HG03196 (cell line): ENCODE data around the gene LYST.
"Not testable (repeated sequence)": the region's sequence is repeated elsewhere in the genome, so short reads cannot be mapped to it uniquely, and the experiment has no call there.

ENCODE experiments used
- ATAC-seq: cut with Tn5 transposase; IDR thresholded peaks from one replicate; pipeline ENCODE4 v1.9.1; 2021; ENCODE audit not compliant: unreplicated experiment

LYST gene

DNA sequence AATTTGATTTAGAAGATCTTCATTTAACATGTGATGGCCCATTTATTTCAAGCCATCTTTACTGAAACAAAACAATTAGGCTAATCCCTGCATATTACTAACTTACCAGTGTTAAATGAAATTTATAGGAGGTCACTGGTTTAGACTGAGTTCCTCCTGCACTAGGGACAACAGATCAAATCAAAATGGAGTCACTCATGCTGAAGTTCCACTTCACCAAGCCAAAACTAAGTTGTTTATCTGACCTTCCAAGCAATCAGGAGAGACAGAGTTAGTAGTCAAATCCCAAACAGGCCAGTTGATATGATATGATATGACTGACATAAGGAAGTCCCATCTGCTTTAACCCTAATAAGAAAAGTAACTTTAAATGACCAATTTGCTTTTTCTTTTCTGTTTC lies 4.8 kb downstream of the LYST start:
- no peak for ATAC-seq

DNA sequence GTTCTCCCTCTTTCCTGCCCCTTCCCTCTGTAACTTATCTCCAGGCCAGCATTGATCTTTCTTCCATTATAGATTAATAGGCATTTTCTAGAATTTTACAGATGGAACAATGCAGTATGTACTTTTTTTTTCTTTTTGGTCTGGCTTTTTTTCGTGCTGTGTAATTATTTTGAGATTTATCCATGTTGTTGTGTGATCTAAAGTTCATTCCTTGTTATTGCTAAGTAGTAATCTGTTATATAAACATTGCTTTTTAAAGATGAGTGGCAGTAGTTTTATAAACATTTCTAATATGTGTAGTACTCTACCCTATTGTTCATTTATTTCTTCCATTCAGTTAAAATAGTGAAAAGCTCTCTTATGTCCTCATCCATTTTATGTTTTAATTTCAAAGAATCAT lies 5.9 kb downstream of the LYST start:
- ATAC-seq: no peak

DNA sequence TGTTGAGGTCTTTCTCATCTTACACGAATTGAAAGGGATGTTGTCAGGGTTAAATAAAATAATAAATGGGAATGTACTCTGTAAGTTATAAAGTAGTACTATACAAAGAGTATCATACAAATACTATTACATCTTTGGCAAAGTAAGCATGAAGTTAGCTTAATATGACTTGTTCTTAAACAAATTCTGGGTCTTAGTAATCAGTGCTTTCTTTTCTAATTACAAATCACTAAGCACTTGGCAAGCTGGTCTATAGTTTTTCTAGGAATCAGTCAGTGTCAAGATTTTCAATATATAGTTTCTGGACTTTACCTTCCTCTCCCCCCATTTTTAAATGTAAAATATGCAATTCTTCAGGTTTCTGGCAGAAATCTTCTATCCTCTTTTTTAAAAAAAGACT lies 6.9 kb downstream of the LYST start:
- no peak for ATAC-seq

DNA sequence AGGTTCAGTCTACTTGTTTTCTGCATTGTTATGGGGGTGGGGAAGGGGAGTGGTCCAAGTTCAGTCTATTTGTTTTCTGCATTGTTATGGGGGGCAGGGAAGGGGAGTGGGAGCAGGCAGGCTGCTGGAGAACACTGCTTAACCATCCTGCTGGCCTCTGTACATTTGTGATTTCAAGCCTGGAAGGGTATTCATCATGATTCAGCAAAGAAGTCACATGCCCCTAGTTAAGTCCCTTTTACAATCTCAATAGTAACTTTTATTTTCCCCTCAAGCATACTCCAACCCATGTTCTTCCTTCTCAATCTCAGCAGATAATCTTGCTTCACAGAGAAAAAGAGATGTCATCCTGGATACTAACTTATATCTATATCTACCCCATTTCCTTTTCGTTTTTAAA lies 7.9 kb downstream of the LYST start:
- no peak for ATAC-seq

DNA sequence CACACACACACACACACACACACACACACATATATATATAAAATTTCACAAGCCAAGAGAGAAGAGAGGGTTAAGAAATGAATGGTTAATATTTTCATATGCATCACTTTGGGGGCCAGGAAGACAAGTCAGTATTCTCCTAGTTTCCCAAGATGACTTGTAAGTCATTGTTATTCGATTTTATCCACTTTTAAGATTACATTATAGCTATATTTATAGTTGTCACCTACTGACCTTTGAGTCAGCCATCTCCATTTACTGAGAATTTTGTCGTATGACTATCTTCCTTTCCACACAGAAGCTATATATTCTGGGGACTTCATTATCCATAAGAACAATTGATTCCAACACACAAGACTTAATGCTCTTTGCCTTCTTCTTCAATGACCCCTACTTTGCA lies 8.9 kb downstream of the LYST start:
- no peak for ATAC-seq

DNA sequence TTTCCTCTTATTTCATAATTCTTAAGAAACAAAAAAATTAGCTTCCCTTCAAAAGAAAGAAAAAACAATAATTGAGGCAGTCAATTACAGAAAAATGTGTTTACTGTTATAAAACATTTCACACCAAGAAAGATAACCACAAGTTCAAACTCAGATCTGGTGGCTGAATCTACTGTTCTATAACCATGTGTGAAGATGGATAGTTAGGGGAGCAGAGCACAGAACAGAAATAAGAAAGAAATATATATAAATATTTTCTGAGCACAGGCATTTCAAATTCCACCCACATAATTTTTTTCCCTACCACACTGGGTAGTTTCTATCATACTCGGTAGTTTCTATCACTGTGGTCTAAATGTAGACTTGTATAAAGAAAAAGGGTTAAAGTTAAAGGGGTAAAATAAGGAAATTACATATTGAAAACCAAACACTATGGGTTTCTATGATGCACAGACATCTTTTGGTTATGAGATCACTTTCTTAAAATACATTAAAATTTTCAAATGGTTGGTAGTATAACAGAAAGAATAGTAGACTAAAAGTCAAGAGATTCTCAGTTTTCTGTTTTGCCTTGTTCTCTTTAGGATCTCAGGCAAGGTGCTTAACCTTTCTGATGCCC lies 10.8 kb downstream of the LYST start:
- ATAC-seq: peak; percentile 43

DNA sequence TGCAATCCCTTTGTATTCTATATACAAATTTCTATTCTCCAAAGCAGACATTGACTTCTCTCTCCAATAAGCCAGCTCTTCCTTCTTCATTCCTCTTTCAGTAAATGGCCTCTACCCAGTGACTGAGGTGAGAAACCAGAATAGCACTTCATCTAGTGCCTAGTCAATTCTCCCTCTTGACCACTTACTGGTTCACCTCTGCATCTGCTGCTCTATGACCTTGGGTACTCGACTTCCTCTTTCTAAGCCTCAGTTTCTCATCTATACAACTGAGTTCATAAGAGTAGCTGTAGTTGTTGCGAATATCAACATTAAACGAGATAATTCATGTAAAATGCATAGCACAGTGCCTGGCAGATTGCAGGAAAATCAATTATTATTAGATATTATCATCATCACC lies 12.4 kb downstream of the LYST start:
- ATAC-seq: no peak

DNA sequence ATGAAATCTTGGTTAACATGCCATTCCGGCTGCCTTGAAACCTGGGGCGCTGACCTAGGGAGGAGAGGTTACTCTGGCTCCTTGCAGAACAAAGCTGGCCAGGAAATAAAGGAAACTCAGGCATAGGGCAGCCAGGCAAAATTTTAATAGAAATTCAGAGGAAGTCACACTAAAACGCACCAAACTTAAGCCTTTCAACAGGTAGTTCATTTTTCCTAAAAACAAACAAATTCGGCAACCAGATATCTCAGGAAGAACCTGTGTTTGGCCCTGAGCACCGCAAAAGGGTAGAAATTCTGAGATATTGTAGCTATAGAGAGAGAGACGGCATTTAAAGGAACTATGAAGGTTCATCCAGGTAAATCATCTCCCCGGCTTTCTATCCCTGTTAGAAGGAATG lies 13.1 kb downstream of the LYST start:
- ATAC-seq: no peak

DNA sequence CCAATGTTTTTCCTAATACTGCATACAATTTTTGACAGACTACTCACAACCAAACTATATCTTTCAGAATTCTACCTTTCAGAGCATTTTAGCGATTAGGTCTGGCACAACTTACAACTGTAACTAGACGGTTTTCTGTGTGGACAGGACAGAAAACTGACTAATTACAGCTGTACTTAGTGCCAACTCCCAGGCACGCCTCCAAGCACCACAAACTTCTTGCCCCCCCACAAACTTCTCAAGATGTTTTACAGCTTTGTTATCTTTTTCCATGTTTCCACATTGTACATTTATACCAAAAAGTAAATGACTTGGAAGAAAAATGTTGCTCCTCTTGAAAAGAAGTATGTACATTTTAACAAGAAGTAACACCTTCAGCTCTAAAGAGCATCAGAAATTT lies 13.8 kb downstream of the LYST start:
- ATAC-seq: no peak

DNA sequence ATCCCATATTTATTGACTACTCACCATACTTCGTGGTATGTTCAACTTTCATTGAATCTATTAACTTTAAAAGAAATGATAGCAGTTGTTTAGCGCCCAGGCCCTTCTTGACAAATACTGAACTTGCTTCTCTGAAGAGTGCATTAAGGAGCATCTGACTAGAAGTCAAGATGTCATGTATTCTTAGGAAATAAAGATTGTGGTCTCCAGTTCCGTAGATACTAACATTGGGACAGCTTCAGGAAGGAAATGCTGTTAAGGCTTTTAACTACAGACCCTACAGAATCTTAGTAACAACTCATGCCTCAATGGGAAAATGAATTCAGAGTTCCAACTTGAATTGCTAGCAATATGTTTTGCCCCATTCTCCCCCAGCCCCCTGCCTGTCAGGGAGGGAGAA lies 14.8 kb downstream of the LYST start:
- ATAC-seq: no peak

DNA sequence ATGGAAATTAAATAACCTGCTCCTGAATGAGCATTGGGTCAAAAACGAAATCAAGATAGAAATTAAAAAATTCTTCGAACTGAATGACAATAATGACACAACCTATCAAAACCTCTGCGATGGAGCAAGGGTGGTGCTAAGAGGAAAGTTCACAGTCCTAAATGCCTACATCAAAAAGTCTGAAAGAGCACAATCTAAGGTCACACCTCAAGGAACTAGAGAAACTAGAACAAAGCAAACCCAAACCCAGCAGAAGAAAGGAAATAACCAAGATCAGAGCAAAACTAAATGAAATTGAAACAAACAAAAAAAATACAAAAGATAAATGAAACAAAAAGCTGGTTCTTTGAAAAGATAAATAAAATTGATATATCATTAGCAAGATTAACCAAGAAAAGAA lies 18.5 kb downstream of the LYST start:
- not testable (repeated sequence) for ATAC-seq

DNA sequence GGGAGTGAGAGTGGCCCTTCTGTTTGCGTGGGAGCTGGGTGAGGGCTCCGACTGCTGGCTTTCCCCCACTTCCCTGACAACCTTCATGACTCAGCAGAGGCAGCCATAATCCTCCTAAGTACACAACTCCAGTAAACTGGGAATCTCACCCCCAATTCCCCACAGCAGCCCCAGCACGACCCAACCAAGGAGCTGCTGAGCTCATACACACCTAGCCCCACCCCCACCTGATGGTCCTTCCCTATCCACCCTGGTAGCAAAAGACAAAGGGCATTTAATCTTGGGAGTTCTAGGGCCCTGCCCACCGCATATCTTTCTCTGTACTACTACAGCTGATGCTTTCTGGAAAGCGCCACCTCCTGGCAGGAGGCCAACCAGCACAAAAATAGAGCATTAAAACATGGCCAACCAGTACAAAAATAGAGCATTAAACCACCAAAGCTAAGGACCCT lies 21.0 kb downstream of the LYST start:
- not testable (repeated sequence) for ATAC-seq

DNA sequence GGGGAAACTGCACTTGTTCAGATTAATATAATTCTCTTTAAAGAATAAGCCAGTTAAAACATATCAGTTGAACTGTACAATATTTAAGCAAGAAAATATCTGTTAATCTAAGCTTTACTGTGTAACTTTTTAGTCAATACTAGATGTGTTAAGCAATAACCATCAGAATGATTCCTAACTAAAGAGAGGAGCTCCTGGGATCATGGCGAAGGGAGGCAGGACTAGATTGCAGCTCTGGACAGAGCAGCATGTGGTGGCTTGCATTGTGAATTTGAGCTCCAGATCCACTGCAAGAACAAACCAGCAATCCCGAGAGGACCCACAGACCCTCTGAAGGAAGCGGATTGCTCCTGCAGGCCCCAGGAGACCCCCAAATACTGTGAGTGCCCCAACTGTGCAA lies 21.9 kb downstream of the LYST start:
- ATAC-seq: no peak

DNA sequence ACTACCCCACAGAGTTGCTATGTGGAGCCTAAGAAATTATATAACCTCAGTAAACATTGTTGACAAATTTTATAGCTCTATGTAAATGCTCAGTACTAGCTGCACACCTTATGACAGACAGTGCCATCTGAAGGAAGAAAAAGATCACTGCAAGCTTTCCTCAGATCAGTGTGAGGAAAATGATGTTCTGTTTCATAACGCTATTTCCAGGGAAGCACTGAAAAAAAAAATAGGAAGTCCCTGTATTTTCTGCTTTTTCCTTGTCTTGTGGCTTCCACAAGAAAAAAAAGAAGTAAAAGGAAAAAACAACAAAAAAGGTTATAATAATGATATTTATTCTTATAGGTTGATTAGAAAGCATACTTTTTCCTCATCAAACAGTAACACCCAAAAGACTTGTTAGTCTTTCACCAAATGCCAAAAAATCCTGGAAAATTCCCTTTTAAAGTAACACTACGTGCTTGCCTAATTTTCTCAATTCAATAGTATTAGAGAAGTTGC lies 23.2 kb downstream of the LYST start:
- ATAC-seq: peak; percentile 59

DNA sequence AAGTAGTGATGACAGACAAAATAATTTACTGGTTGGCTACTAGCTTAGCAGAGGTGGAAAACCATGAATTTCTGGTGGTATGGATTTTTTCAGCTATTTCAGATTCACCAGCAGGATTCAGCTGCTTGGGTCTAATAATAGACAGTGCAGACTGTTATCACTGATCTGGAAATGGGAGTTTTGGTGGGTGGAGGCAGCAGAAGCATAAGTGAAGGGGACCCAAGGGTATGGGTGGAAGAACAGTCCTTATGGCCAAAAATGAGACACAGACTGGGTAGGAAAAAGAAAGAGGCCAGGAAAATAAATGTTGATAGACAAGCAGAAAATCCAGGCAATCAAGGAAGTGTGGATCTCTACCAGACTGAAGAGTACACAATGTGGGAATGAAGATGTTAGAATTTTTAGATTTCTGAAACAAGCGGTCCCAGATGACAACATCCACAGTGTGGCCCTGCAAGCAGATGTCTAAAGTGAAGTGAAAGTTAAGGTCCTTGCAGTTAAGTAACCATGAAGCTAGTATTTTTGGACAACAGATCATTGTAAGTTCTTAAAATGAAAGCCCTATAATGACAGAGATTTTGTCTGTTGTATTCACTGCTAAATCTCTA lies 24.7 kb downstream of the LYST start:
- peak; percentile 58 for ATAC-seq

DNA sequence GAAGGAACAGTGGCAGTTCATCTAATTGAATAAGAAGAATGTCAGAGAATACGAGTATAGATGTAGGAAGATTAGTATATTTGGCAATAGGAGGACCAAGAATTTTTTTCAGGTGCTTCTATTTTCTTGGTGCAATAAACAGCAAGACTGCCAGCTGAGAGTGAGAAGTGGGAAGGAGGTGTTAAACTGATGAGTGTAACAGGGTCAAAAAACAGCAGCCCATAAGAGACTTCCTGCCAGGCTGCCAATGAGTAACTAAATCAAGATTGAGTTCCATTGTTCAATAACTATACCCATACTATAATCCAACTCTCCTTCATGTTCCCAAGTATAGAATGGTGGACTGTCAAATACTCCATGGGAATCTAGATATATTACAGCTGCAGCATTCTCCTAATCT lies 28.7 kb downstream of the LYST start:
- no peak for ATAC-seq

DNA sequence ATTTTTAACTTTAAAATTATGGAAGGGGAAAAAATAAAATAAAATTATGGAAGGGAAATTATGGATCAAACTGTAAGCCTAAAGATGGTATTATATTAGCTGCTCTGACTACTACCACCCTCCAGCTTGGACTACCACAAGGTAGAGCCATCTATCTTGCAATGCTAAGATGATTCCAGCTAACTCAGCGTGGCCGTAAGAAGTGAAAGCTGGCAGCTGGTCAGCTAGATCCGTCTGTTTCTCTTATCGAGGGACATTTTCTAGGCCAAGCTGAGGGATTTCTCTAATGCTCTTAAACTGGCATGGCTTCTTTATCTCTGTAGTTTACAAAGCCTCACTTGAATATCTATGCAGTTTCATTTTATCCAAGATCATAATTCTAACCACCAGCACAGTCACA lies 31.5 kb downstream of the LYST start:
- no peak for ATAC-seq

DNA sequence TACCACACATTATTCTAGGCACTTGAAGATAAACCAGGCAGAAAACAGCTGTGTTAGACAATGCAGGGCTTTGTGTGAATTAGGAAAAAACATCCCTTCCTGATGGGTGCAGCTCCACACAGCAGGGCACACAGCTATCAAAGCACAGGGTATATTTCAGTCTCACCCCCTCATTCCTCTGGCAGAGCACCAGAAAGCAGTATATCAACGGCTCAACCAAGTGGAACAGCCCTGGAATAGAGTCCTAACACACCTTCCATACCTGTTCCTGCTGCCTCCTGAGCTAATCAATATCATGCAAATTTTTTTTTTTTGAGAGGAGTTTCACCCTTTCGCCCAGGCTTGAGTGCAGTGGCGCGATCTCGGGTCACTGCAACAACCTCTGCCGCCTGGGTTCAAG lies 32.1 kb downstream of the LYST start:
- no peak for ATAC-seq

DNA sequence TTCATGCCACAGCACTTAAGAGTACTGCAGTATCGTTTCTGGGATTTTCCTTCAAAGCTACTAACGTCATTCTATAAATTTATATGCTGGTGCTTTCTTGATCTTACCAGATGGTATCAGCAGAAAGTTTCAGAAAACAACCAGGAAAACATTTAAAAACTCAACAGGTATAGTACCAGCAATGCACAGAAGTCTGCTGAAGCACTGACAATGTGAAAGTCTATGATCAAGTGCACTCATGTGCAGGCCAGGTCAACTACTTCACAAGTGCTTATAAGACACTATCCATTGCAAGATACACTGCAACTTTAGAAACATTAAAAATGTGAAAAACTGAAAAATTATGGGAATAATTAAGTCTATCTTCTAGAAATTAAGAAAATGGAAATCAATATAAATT lies 34.7 kb downstream of the LYST start:
- ATAC-seq: no peak

DNA sequence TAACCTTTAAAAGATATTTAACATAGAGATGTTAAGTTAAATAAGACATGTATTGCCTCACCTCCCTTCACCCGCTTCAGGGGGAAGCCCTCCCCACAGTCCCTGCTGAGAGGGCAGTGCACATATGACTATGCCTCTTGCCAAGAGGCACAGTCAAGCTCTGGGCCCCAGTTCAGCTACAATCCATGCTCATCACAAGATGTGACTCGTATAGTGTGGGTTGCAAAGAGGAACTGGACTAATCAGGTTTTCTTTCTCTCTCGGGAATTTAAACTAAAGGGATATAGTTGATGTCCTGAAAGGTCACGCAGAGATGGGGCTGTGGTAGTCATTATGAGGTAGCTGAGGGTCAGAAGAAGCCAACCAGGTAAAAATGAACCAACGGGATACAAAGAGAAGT lies 35.6 kb downstream of the LYST start:
- peak; percentile 94 for ATAC-seq

DNA sequence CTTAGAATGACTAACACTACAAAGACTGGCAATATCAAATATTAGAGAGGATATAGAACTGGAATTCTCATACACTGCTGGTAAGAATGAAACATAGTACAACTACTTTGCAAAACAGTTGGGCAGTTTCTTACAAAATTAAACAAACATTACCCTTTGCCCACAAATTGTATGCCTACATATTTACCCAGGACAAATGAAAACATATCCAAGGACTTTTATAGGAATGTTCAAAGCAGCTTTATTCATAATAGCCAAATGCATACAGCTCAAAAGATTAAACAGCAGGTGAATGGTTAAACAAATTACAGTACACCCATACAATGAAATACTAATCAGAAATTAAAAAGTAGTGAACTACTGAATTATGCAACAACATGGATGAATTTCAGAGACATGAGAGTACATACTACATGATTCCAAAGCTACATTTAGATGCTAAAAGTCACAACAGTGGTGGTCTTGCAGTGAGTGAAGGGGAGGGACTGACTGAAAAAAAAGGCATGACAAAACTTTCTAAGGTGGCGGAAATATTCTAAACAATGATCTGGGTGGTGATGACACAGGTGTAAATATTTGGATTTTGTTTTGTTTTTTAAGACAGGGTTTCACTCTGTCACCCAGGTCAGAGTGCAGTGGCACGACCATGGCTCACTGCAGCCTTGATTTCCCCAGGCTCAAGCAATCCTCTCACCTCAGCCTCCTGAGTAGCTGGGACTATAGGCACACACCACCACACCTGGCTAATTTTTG lies 40.4 kb downstream of the LYST start:
- ATAC-seq: no peak

DNA sequence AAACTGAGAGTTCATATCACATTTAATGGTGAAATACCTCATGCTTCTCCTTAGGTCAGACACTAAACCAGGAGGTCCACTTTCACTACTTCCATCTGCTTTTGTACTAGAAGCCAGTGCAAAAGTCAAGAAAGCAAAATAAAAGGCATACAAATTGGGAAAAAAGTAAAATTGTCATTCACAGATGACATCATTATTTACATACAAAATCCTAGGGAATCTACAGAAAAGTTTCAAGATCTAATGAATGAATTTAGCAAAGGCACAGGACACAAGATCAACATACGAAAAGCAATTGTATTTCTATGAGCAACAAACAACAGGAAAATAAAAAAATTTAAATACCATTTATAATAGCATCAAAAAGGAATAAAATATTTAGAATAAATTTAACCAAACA lies 41.5 kb downstream of the LYST start:
- no peak for ATAC-seq
